SKM-1 (cell line): ENCODE measurements around the gene TSPAN9.

Source experiments
- DNase-seq: peaks from one replicate; lab custom pipeline; 2025; ENCODE audit not compliant: unreplicated experiment; lab: John Stamatoyannopoulos, UW

TSPAN9 gene

GRCh38 chr12:3184485-3184884 lies 107.3 kb downstream of the TSPAN9 start:
- no peak for DNase-seq

- no peak for DNase-seq
Observed at GRCh38 chr12:3185260-3185870, 108.2 kb downstream of the TSPAN9 start.

GRCh38 chr12:3186546-3187215 lies 109.5 kb downstream of the TSPAN9 start:
- no peak for DNase-seq

- no peak for DNase-seq
Observed at GRCh38 chr12:3187846-3188770, 110.9 kb downstream of the TSPAN9 start.

GRCh38 chr12:3189282-3189681 lies 112.1 kb downstream of the TSPAN9 start:
- no peak for DNase-seq

- no peak for DNase-seq
Observed at GRCh38 chr12:3190101-3190500, 112.9 kb downstream of the TSPAN9 start.

- DNase-seq: no peak
Observed at GRCh38 chr12:3191450-3191849, 114.3 kb downstream of the TSPAN9 start.

- DNase-seq: no peak
Observed at GRCh38 chr12:3192221-3192620, 115.0 kb downstream of the TSPAN9 start.

GRCh38 chr12:3193131-3193530 lies 116.0 kb downstream of the TSPAN9 start:
- DNase-seq: no peak

GRCh38 chr12:3193755-3194154 lies 116.6 kb downstream of the TSPAN9 start:
- DNase-seq: no peak

- no peak for DNase-seq
Observed at GRCh38 chr12:3195337-3195736, 118.2 kb downstream of the TSPAN9 start.

GRCh38 chr12:3195859-3196483 lies 118.8 kb downstream of the TSPAN9 start:
- no peak for DNase-seq

GRCh38 chr12:3196488-3196887 lies 119.3 kb downstream of the TSPAN9 start:
- no peak for DNase-seq

- DNase-seq: no peak
Observed at GRCh38 chr12:3197131-3197818, 120.1 kb downstream of the TSPAN9 start.

GRCh38 chr12:3199551-3200031 lies 122.4 kb downstream of the TSPAN9 start:
- no peak for DNase-seq

- no peak for DNase-seq
Observed at GRCh38 chr12:3200032-3200617, 122.9 kb downstream of the TSPAN9 start.

- no peak for DNase-seq
Observed at GRCh38 chr12:3200814-3201233, 123.6 kb downstream of the TSPAN9 start.

GRCh38 chr12:3201339-3202051 lies 124.3 kb downstream of the TSPAN9 start:
- no peak for DNase-seq

GRCh38 chr12:3202096-3202495 lies 124.9 kb downstream of the TSPAN9 start:
- no peak for DNase-seq
